H1 (cell line): ENCODE measurements around the gene LONP2. TPM values are rescaled to one million over a fixed set of nuclear protein-coding genes. Genes with fewer than 3 reads are reported as not detected.

Experiments
- CTCF ChIA-PET: fragments of 300-600 bp; sonication (Branson Sonifier 250); formaldehyde crosslinking; loops from one replicate; lab custom pipeline; 2021; ENCODE audit not compliant: partially characterized antibody; lab: Charles Lee
- POLR2A ChIA-PET: fragments of 300-600 bp; sonication (Branson Sonifier 250); formaldehyde crosslinking; loops from one replicate; lab custom pipeline; 2021; ENCODE audit warnings: inconsistent platforms; ENCODE audit not compliant: partially characterized antibody; lab: Charles Lee
- DNase-seq, 2 experiments: peaks; one replicate each; pipeline versions ENCODE4 v3.0.0 to v3.0.0-alpha.2; 2010 to 2022; ENCODE audit warnings: low spot score in 2 of 2, low read depth in 1 of 2, mixed read lengths in 1 of 2
- FAIRE-seq: peaks from 2 replicates; lab custom pipeline; 2011; peaks lifted over from hg19 to GRCh38; lab: Jason Lieb, UNC
- H2AFZ ChIP-seq: 2 replicates; pipeline ENCODE4 v1.8.1; 2012; ENCODE audit warnings: low read length, inconsistent platforms
- H2AK5ac ChIP-seq: 2 replicates; pipeline ENCODE4 v1.6.1; 2013; ENCODE audit warnings: low read depth, low read length
- H2BK120ac ChIP-seq: replicated peaks from 2 replicates; pipeline ENCODE3; 2013; ENCODE audit warnings: low read depth, low read length, inconsistent platforms
- H2BK12ac ChIP-seq: 2 replicates; pipeline ENCODE4 v1.6.1; 2013; ENCODE audit warnings: low read depth, low read length
- H2BK15ac ChIP-seq: 2 replicates; pipeline ENCODE4 v1.6.1; 2013; ENCODE audit warnings: low read length
- H2BK20ac ChIP-seq: 2 replicates; pipeline ENCODE4 v1.6.1; 2013; ENCODE audit warnings: low read length
- H2BK5ac ChIP-seq: 2 replicates; pipeline ENCODE4 v1.6.1; 2013; ENCODE audit warnings: low read depth, low read length
- H3K14ac ChIP-seq: 2 replicates; pipeline ENCODE4 v1.6.1; 2013; ENCODE audit warnings: inconsistent platforms; ENCODE audit not compliant: insufficient read length
- H3K18ac ChIP-seq: 2 replicates; pipeline ENCODE4 v1.6.1; 2013; ENCODE audit warnings: low read length; ENCODE audit errors: extremely low read depth
- H3K23ac ChIP-seq: 2 replicates; pipeline ENCODE4 v1.6.1; 2013; ENCODE audit warnings: inconsistent platforms; ENCODE audit not compliant: insufficient read length
- H3K23me2 ChIP-seq: 2 replicates; pipeline ENCODE4 v1.6.1; 2013; ENCODE audit warnings: low read depth, low read length
- H3K27ac ChIP-seq: 2 replicates; pipeline ENCODE4 v1.6.1; 2011; ENCODE audit warnings: low read depth, low read length, inconsistent platforms
- H3K27me3 ChIP-seq, 4 experiments: replicated peaks in 1 of 4; 1 replicate in 1 of 4; 2 replicates in 3 of 4; pipeline versions ENCODE4 v1.6.1 to v1.8.1; 2011 to 2013; ENCODE audit warnings: low read length in 3 of 4, mild to moderate bottlenecking in 3 of 4, inconsistent platforms in 2 of 4, mixed read lengths in 2 of 4, moderate library complexity in 1 of 4; ENCODE audit not compliant: control insufficient read depth in 3 of 4, insufficient read depth in 3 of 4; ENCODE audit errors: extremely low read depth in 1 of 4
- H3K36me3 ChIP-seq, 4 experiments: 2 replicates each; pipeline versions ENCODE4 v1.6.1 to v1.8.1; 2011 to 2013; ENCODE audit warnings: mild to moderate bottlenecking in 4 of 4, low read length in 3 of 4, moderate library complexity in 2 of 4, control low read depth in 1 of 4, inconsistent platforms in 1 of 4; ENCODE audit not compliant: insufficient read depth in 4 of 4, control insufficient read depth in 2 of 4
- H3K4ac ChIP-seq: replicated peaks from 2 replicates; pipeline ENCODE3; 2013; ENCODE audit warnings: low read length, low read depth, mixed read lengths, inconsistent platforms; ENCODE audit not compliant: insufficient read length
- H3K4me1 ChIP-seq, 4 experiments: replicated peaks in 1 of 4; 1 replicate in 1 of 4; 2 replicates in 3 of 4; pipeline versions ENCODE4 v1.6.1 to v1.8.1; 2011 to 2013; ENCODE audit warnings: low read length in 3 of 4, inconsistent platforms in 2 of 4, mixed read lengths in 1 of 4; ENCODE audit not compliant: insufficient read depth in 4 of 4, control insufficient read depth in 3 of 4
- H3K4me2 ChIP-seq, 2 experiments: 2 replicates each; pipeline versions ENCODE4 v1.6.1 to v1.8.1; 2011 to 2013; ENCODE audit warnings: low read depth in 2 of 2, low read length in 2 of 2, control low read depth in 1 of 2, inconsistent platforms in 1 of 2, mild to moderate bottlenecking in 1 of 2; ENCODE audit not compliant: insufficient read depth in 1 of 2
- H3K4me3 ChIP-seq, 4 experiments: fragments of 200-600, 300-600 bp in 1 of 4; sonication (generic), shearing (Covaris generic), sonication (Bioruptor Twin) in 1 of 4; 2 replicates each; pipeline versions ENCODE4 v1.5.1 to v1.8.1; 2011 to 2016; ENCODE audit warnings: low read length in 4 of 4, low read depth in 3 of 4, control low read depth in 2 of 4, inconsistent platforms in 2 of 4, mild to moderate bottlenecking in 2 of 4, mixed read lengths in 1 of 4, moderate library complexity in 1 of 4; ENCODE audit not compliant: insufficient read depth in 2 of 4; ENCODE audit errors: extremely low read depth in 1 of 4
- H3K56ac ChIP-seq: replicated peaks from 2 replicates; pipeline ENCODE3; 2013; ENCODE audit warnings: low read depth, mild to moderate bottlenecking, mixed read lengths, low read length, inconsistent platforms; ENCODE audit not compliant: insufficient read length
- H3K79me1 ChIP-seq: 2 replicates; pipeline ENCODE4 v1.6.1; 2013; ENCODE audit warnings: low read depth, low read length, control low read depth
- H3K79me2 ChIP-seq, 2 experiments: 2 replicates each; pipeline versions ENCODE4 v1.6.1 to v1.8.1; 2012 to 2013; ENCODE audit warnings: low read length in 2 of 2, mild to moderate bottlenecking in 2 of 2, inconsistent platforms in 1 of 2; ENCODE audit not compliant: insufficient read depth in 2 of 2, control insufficient read depth in 1 of 2
- H3K9ac ChIP-seq, 4 experiments: replicated peaks in 1 of 4; 1 replicate in 1 of 4; 2 replicates in 3 of 4; pipeline versions ENCODE4 v1.6.1 to v1.8.1; 2011 to 2013; ENCODE audit warnings: low read depth in 3 of 4, low read length in 3 of 4, control low read depth in 2 of 4, mild to moderate bottlenecking in 2 of 4, moderate library complexity in 2 of 4, inconsistent platforms in 1 of 4; ENCODE audit errors: extremely low read depth in 1 of 4
- H3K9me3 ChIP-seq, 2 experiments: 2 replicates each; pipeline versions ENCODE4 v1.6.1 to v1.8.1; 2012 to 2013; ENCODE audit warnings: mild to moderate bottlenecking in 2 of 2, moderate library complexity in 2 of 2, control low read depth in 1 of 2, inconsistent platforms in 1 of 2, low read depth in 1 of 2, low read length in 1 of 2, mixed read lengths in 1 of 2; ENCODE audit not compliant: insufficient read depth in 2 of 2
- H4K20me1 ChIP-seq, 2 experiments: replicated peaks in 1 of 2; 2 replicates each; pipeline versions ENCODE3 to v1.8.1; 2011 to 2013; ENCODE audit warnings: inconsistent platforms in 2 of 2, low read length in 2 of 2, mild to moderate bottlenecking in 1 of 2; ENCODE audit not compliant: insufficient read depth in 2 of 2, control insufficient read depth in 1 of 2
- H4K5ac ChIP-seq: 2 replicates; pipeline ENCODE4 v1.6.1; 2013; ENCODE audit warnings: low read length, low read depth, mixed read lengths, inconsistent platforms; ENCODE audit not compliant: insufficient read length
- H4K8ac ChIP-seq: 2 replicates; pipeline ENCODE4 v1.8.0; 2013; ENCODE audit warnings: mild to moderate bottlenecking, moderate library complexity, low read length, inconsistent platforms; ENCODE audit not compliant: insufficient read depth; ENCODE audit errors: extremely low read depth
- H4K91ac ChIP-seq: replicated peaks from 2 replicates; pipeline ENCODE3; 2013; ENCODE audit warnings: low read length, mixed read lengths, inconsistent platforms; ENCODE audit not compliant: insufficient read length
- ASH2L ChIP-seq: fragments of 200-600, 300-600 bp; sonication (generic); IDR thresholded peaks from one replicate; pipeline ENCODE4 v1.7.1; 2017; ENCODE audit warnings: low read length
- BACH1 ChIP-seq: IDR thresholded peaks from 2 replicates; pipeline ENCODE4 v1.6.1; 2012; ENCODE audit warnings: low read length, improper control_type of control experiment
- CEBPB ChIP-seq: IDR thresholded peaks from 2 replicates; pipeline ENCODE4 v1.6.1; 2012; ENCODE audit warnings: low read depth, low read length
- GTF2F1 ChIP-seq: IDR thresholded peaks from 2 replicates; pipeline ENCODE4 v1.6.1; 2012; ENCODE audit warnings: low read depth, low read length, improper control_type of control experiment, borderline replicate concordance
- HDAC6 ChIP-seq: IDR thresholded peaks from one replicate; pipeline ENCODE4 v1.7.1; 2012; ENCODE audit warnings: low read depth, mild to moderate bottlenecking, inconsistent platforms, low read length, moderate library complexity
- POLR2AphosphoS5 ChIP-seq: IDR thresholded peaks from 2 replicates; pipeline ENCODE4 v1.6.1; 2011; ENCODE audit warnings: low read depth, low read length
- RBBP5 ChIP-seq: IDR thresholded peaks from 2 replicates; pipeline ENCODE4 v1.7.1; 2012; ENCODE audit warnings: low read depth, mild to moderate bottlenecking, inconsistent platforms, low read length, moderate library complexity, borderline replicate concordance
- RXRA ChIP-seq: IDR thresholded peaks from 2 replicates; pipeline ENCODE4 v1.6.1; 2011; ENCODE audit warnings: low read depth, mild to moderate bottlenecking, low read length, moderate library complexity; ENCODE audit not compliant: insufficient read depth
- SIN3A ChIP-seq, 2 experiments: IDR thresholded peaks in 1 of 2; conservative IDR thresholded peaks in 1 of 2; 2 replicates each; pipeline ENCODE4 v1.6.1; 2011 to 2012; ENCODE audit warnings: low read length in 2 of 2, improper control_type of control experiment in 1 of 2, low read depth in 1 of 2, mild to moderate bottlenecking in 1 of 2
- SIRT6 ChIP-seq: IDR thresholded peaks from one replicate; pipeline ENCODE4 v1.7.1; 2012; ENCODE audit warnings: low read length, inconsistent platforms
- SP2 ChIP-seq: IDR thresholded peaks from 2 replicates; pipeline ENCODE4 v1.6.1; 2012; ENCODE audit warnings: mild to moderate bottlenecking, low read length, inconsistent platforms
- TAF7 ChIP-seq: optimal IDR thresholded peaks from 2 replicates; pipeline ENCODE3; 2011; ENCODE audit warnings: low read depth, mild to moderate bottlenecking, inconsistent platforms, low read length, moderate library complexity, borderline replicate concordance
- WGBS, 2 experiments: shearing (Covaris generic) in 1 of 2; methylation state at CpG; one replicate each; pipeline versions ENCODE4 v1.1.6 to v1.1.7; 2013 to 2015; ENCODE audit warnings: low lambda C conversion rate in 2 of 2, mixed read lengths in 2 of 2, inconsistent platforms in 1 of 2, low coverage in 1 of 2, missing lambda C conversion rate in 1 of 2; ENCODE audit not compliant: insufficient replicate concordance in 2 of 2, insufficient coverage in 1 of 2, insufficient read length in 1 of 2; ENCODE audit errors: extremely low coverage in 1 of 2, missing lambda C conversion rate in 1 of 2; 5-methylcytosine and 5-hydroxymethylcytosine counted together
- polyA plus RNA-seq, 7 experiments: library from polyadenylated mRNA; depleted of rRNA in 3 of 7; stranded (reverse) in 5 of 7; unstranded in 2 of 7; fragments of >200 nt in 5 of 7; fragments of 200-250 nt in 2 of 7; gene quantifications; 1 replicate in 5 of 7; 2 replicates in 1 of 7; 4 replicates in 1 of 7; pipeline versions ENCODE4 v1.2.1 to v1.2.3, GENCODE V29; 2011 to 2013; ENCODE audit warnings: missing spikeins in 2 of 7, mixed read lengths in 2 of 7
- total RNA-seq: library from RNA; stranded (reverse); fragmentation: NEBNext Ultra II Directional; extraction: Animal tissue kit (Norgen Biotek cat#: 25700); gene quantifications from 2 replicates; pipeline ENCODE4 v1.2.1, GENCODE V29; 2021
- TF ChIP-seq, protein P1 (sequence below): IDR thresholded peaks from 2 replicates; pipeline ENCODE4 v1.6.1; 2011; ENCODE audit warnings: low read depth, mild to moderate bottlenecking, low read length; ENCODE audit not compliant: insufficient read depth

The LONP2 gene
- total and polyA plus RNA-seq, 2 of the 8 experiments (the other 6 are each of a cell fraction or from before 2014, with no cell fraction given), result 8.1 to 23.1 TPM

DNA sequence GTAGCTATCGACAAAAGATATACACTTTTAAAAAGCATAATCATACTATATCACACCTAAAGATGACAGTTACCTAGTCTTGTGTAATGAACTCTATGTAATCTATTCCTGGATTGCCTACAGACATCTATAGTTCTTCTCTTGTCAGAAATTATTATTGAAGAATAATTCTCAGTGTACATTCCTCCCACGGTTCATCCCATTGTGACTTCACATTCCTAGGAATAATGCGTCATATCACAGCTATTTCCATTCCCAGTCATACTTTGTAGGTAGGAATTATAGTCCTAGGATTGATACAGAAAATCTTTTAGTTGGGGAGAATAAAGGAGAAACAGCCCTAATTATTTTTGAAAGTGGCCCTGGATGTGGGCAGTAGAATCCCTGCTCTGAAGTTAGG, 47.2 kb downstream of the LONP2 start:
- H3K27me3 ChIP-seq, result no peaks in the 10 kb centered on the region
- POLR2A ChIA-PET, result no interaction called here
- no peak for TF ChIP-seq SP2
- TF ChIP-seq SIN3A (conservative IDR thresholded peaks at IDR 0.05 in 1 of 2, IDR thresholded peaks at IDR 0.05 in 1 of 2; ENCODE audit: low read depth in 1 of 2, low read length in 2 of 2), result no peak
- TF ChIP-seq, protein P1, sequence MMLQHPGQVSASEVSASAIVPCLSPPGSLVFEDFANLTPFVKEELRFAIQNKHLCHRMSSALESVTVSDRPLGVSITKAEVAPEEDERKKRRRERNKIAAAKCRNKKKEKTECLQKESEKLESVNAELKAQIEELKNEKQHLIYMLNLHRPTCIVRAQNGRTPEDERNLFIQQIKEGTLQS, result no peak
- TF ChIP-seq CEBPB, result no peak
- no peak for TF ChIP-seq HDAC6
- no peak for TF ChIP-seq TAF7
- no peak for TF ChIP-seq GTF2F1
- no peak for TF ChIP-seq BACH1
- no peak for TF ChIP-seq RXRA
- TF ChIP-seq POLR2AphosphoS5, result no peak
- no peak for TF ChIP-seq SIRT6
- TF ChIP-seq ASH2L, result no peak
- TF ChIP-seq RBBP5, result no peak

More for the DNA sequence above, 47.2 kb downstream of the LONP2 start:
- Histone ChIP-seq H4K20me1 (no peaks in the 10 kb centered on the region), H3K79me1 (no peaks in the 10 kb centered on the region), H4K91ac (no peak overlapping the region), H3K36me3 (peaks cover 0 to 14% (median 2%) of the 10 kb centered on the region in 4 experiments; a peak in 3 of 8 replicates), H3K9me3 (peaks cover 9 to 10% of the 10 kb centered on the region in 2 experiments), H3K9ac (no peak overlapping the region), H3K4ac (no peak overlapping the region), H2BK120ac (no peak overlapping the region), H2BK20ac (no peak overlapping the region), H3K4me3 (no peak overlapping the region), H3K4me1 (peaks cover 0 to 5% (median 0%) of the 10 kb centered on the region in 4 experiments; a peak in 1 of 7 replicates), H3K79me2 (no peaks in the 10 kb centered on the region), H3K27ac (no peak overlapping the region), H4K5ac (no peak overlapping the region), H2BK15ac (no peak overlapping the region), H3K14ac (no peak overlapping the region), H3K4me2 (no peak overlapping the region), H2BK12ac (no peak overlapping the region), H3K23me2 (no peaks in the 10 kb centered on the region), H2BK5ac (no peak overlapping the region), H3K18ac (no peak overlapping the region), H3K56ac (no peak overlapping the region), H3K23ac (no peak overlapping the region), H4K8ac (no peak overlapping the region), H2AK5ac (no peak overlapping the region), H2AFZ (no peak overlapping the region)
- DNase-seq (no peak), FAIRE-seq (no peak)
- whole genome bisulfite sequencing, 2 experiments, result 100% methylated on average over 3 of the region's 3 CpGs; no CpG with 5 or more reads in 1 of the 2 experiments
- CTCF ChIA-PET, result interaction anchor here (0.7 to 2.4 kb wide), 4 partner anchors 9 to 332 kb away, joined by 3 to 9 read pairs (median 5); no protein-coding TSS in a partner anchor
